CD4-positive, alpha-beta memory T cell (primary cell): ENCODE measurements around the gene IDH3B. TPM values are rescaled to one million over a fixed set of nuclear protein-coding genes. Genes with fewer than 3 reads are reported as not detected.
A peak's percentile ranks its signal among the peaks of the same experiment; 100 is the strongest.

Source experiments
- CTCF ChIA-PET: fragments of 350-600 bp; sonication (Branson Sonifier 250); formaldehyde crosslinking; loops from one replicate; lab custom pipeline; 2021; ENCODE audit warnings: inconsistent platforms; ENCODE audit not compliant: partially characterized antibody; lab: Charles Lee
- POLR2A ChIA-PET: fragments of 350-600 bp; sonication (Branson Sonifier 250); formaldehyde crosslinking; loops from one replicate; lab custom pipeline; 2021; ENCODE audit not compliant: partially characterized antibody; lab: Charles Lee
- DNase-seq, 5 donors: peaks; one replicate each; pipeline versions ENCODE4 v3.0.0 to v3.0.0-alpha.2; 2020 to 2022; ENCODE audit warnings: mixed read lengths in 1 of 5
- H3K27ac ChIP-seq: one replicate; pipeline ENCODE4 v1.7.0; 2013; ENCODE audit warnings: low read depth, low read length
- H3K27me3 ChIP-seq: 2 replicates; pipeline ENCODE4 v1.7.0; 2013; ENCODE audit warnings: mild to moderate bottlenecking, low read length, moderate library complexity; ENCODE audit not compliant: insufficient read depth
- H3K36me3 ChIP-seq: 2 replicates; pipeline ENCODE4 v1.7.0; 2013; ENCODE audit warnings: mild to moderate bottlenecking, low read length, moderate library complexity; ENCODE audit not compliant: insufficient read depth
- H3K4me1 ChIP-seq: 2 replicates; pipeline ENCODE4 v1.7.0; 2013; ENCODE audit warnings: mild to moderate bottlenecking, low read length, moderate library complexity; ENCODE audit not compliant: insufficient read depth
- H3K4me3 ChIP-seq, 2 donors: one replicate each; pipeline ENCODE4 v1.7.0; 2013; ENCODE audit warnings: low read length in 2 of 2, mild to moderate bottlenecking in 1 of 2
- H3K9me3 ChIP-seq, 2 donors: one replicate each; pipeline ENCODE4 v1.7.0; 2013; ENCODE audit warnings: low read length in 2 of 2, control low read depth in 1 of 2; ENCODE audit not compliant: control insufficient read depth in 1 of 2
- H3K27ac Mint-ChIP-seq, 7 donors: one replicate each; pipeline ENCODE4 v1.8.0; 2020 to 2021; ENCODE audit warnings: mixed read lengths in 7 of 7, mild to moderate bottlenecking in 6 of 7, inconsistent platforms in 3 of 7, moderate library complexity in 3 of 7
- H3K27me3 Mint-ChIP-seq, 2 donors: one replicate each; pipeline ENCODE4 v1.8.0; 2020 to 2021; ENCODE audit warnings: mixed read lengths in 2 of 2
- H3K36me3 Mint-ChIP-seq, 2 donors: one replicate each; pipeline ENCODE4 v1.8.0; 2020 to 2021; ENCODE audit warnings: mixed read lengths in 2 of 2, inconsistent platforms in 1 of 2, mild to moderate bottlenecking in 1 of 2
- H3K4me1 Mint-ChIP-seq, 4 donors: one replicate each; pipeline ENCODE4 v1.8.0; 2020 to 2021; ENCODE audit warnings: mixed read lengths in 4 of 4, mild to moderate bottlenecking in 1 of 4
- H3K4me3 Mint-ChIP-seq, 8 donors: one replicate each; pipeline ENCODE4 v1.8.0; 2020 to 2021; ENCODE audit warnings: mixed read lengths in 8 of 8, mild to moderate bottlenecking in 7 of 8, moderate library complexity in 6 of 8, inconsistent platforms in 3 of 8
- H3K9me3 Mint-ChIP-seq, 8 donors: one replicate each; pipeline ENCODE4 v1.8.0; 2020 to 2021; ENCODE audit warnings: mixed read lengths in 8 of 8, mild to moderate bottlenecking in 5 of 8, inconsistent platforms in 3 of 8, moderate library complexity in 1 of 8
- intact Hi-C: fragments of 100-400 bp; cut with micrococcal nuclease; formaldehyde crosslinking; loops from one replicate; pipeline ENCODE4 v1.15.1; 2023
- polyA plus RNA-seq, 2 donors: library from polyadenylated mRNA; unstranded; fragments of 300-500 nt; fragmentation: Illumina TruSeq; gene quantifications; one replicate each; pipeline ENCODE4 v1.2.3, GENCODE V29; 2021
- total RNA-seq, 2 experiments: library from RNA; stranded (reverse); gene quantifications; one replicate each; pipeline ENCODE4 v1.2.3, GENCODE V29; 2021

Gene IDH3B
- total and polyA plus RNA-seq, 4 experiments from 2014 or later: 88.1 to 132 (median 94.9) TPM

- Mint-ChIP-seq H3K27ac (peak overlapping the region in 1 of 7 donors; percentile 4), H3K4me1 (peaks cover 10 to 18% (median 16%) of the 10 kb centered on the region in 4 donors), H3K27me3 (peaks cover 25 to 40% of the 10 kb centered on the region in 2 donors), H3K4me3 (peak overlapping the region in 5 of 8 donors; percentile 25 to 64 (median 56)), H3K9me3 (peaks cover 0 to 2% (median 0%) of the 10 kb centered on the region in 8 donors), H3K36me3 (peaks cover 0 to 3% of the 10 kb centered on the region in 2 donors)
- POLR2A ChIA-PET: interaction anchor here (1.5 to 1.8 kb wide), 3 partner anchors 24 to 58 kb away, joined by 4 to 10 read pairs (median 5); no protein-coding TSS in a partner anchor
- H3K27me3 ChIP-seq: peaks cover 19% of the 10 kb centered on the region
- CTCF ChIA-PET: interaction anchor here (1.1 to 3.0 kb wide), 3 partner anchors 35 to 58 kb away, joined by 3 to 9 read pairs (median 8); no protein-coding TSS in a partner anchor
- no peak overlapping the region for H3K4me3 ChIP-seq
- H3K36me3 ChIP-seq: no peaks in the 10 kb centered on the region
- DNase-seq: no peak
- no peak overlapping the region for H3K27ac ChIP-seq
- intact Hi-C loops: loop anchor here (10.0 kb wide), 1 partner anchor 420 kb away; no protein-coding TSS in a partner anchor
- no peaks in the 10 kb centered on the region for H3K9me3 ChIP-seq
- peaks cover 4% of the 10 kb centered on the region for H3K4me1 ChIP-seq
These were observed 30.5 kb upstream of the IDH3B start for GRCh38 chr20:2694519-2694918.

GRCh38 chr20:2694008-2694471 lies 30.0 kb upstream of the IDH3B start:
- no peaks in the 10 kb centered on the region for H3K9me3 ChIP-seq
- intact Hi-C loops: loop anchor here (10.0 kb wide), 1 partner anchor 421 kb away; no protein-coding TSS in a partner anchor
- H3K4me3 ChIP-seq: no peak overlapping the region
- Mint-ChIP-seq H3K4me3 (peak overlapping the region in 4 of 8 donors; percentile 25 to 39 (median 30)), H3K27me3 (peaks cover 25 to 40% of the 10 kb centered on the region in 2 donors), H3K9me3 (peaks cover 0 to 2% (median 0%) of the 10 kb centered on the region in 8 donors), H3K27ac (no peak overlapping the region), H3K4me1 (peaks cover 10 to 18% (median 16%) of the 10 kb centered on the region in 4 donors), H3K36me3 (peaks cover 0 to 3% of the 10 kb centered on the region in 2 donors)
- no peak overlapping the region for H3K27ac ChIP-seq
- ChIA-PET CTCF (interaction anchor here (1.1 to 3.0 kb wide), 3 partner anchors 35 to 59 kb away, joined by 3 to 9 read pairs (median 8); no protein-coding TSS in a partner anchor), POLR2A (interaction anchor here (1.0 to 1.8 kb wide), 6 partner anchors 24 to 58 kb away, joined by 3 to 10 read pairs (median 5); partner anchors contain the start of gene IDH3B)
- H3K4me1 ChIP-seq: peaks cover 4% of the 10 kb centered on the region
- DNase-seq: no peak
- no peaks in the 10 kb centered on the region for H3K36me3 ChIP-seq
- peaks cover 19% of the 10 kb centered on the region for H3K27me3 ChIP-seq

GRCh38 chr20:2693286-2694007 lies 29.4 kb upstream of the IDH3B start:
- CTCF ChIA-PET: interaction anchor here (1.1 to 3.0 kb wide), 3 partner anchors 36 to 59 kb away, joined by 3 to 9 read pairs (median 8); no protein-coding TSS in a partner anchor

GRCh38 chr20:2692886-2693285 lies 28.9 kb upstream of the IDH3B start:
- H3K4me3 Mint-ChIP-seq: no peak overlapping the region
- CTCF ChIA-PET: interaction anchor here (2.0 to 3.0 kb wide), 2 partner anchors 36 to 51 kb away, joined by 8 to 9 read pairs; no protein-coding TSS in a partner anchor

More at GRCh38 chr20:2693286-2694007, 29.4 kb upstream of the IDH3B start:
- intact Hi-C loops: loop anchor here (1.0 to 10.0 kb wide), 2 partner anchors 48 to 421 kb away; no protein-coding TSS in a partner anchor
- peaks cover 6% of the 10 kb centered on the region for H3K4me1 ChIP-seq
- no peak overlapping the region for H3K27ac ChIP-seq
- H3K4me1 Mint-ChIP-seq: peaks cover 10 to 20% (median 17%) of the 10 kb centered on the region in 4 donors
- peak overlapping the region in 2 of 8 donors; percentile 25 to 32 for H3K4me3 Mint-ChIP-seq
- H3K36me3 Mint-ChIP-seq: peaks cover 0 to 3% of the 10 kb centered on the region in 2 donors
- peaks cover 25 to 40% of the 10 kb centered on the region in 2 donors for H3K27me3 Mint-ChIP-seq
- H3K9me3 ChIP-seq: no peaks in the 10 kb centered on the region
- peaks cover 0 to 2% (median 0%) of the 10 kb centered on the region in 8 donors for H3K9me3 Mint-ChIP-seq
- POLR2A ChIA-PET: interaction anchor here (1.0 to 1.8 kb wide), 7 partner anchors 25 to 59 kb away, joined by 3 to 10 read pairs (median 5); partner anchors contain the start of genes IDH3B and NOP56
- H3K36me3 ChIP-seq: no peaks in the 10 kb centered on the region
- H3K27ac Mint-ChIP-seq: no peak overlapping the region
- no peak overlapping the region for H3K4me3 ChIP-seq
- peak; percentile 39 to 63 (median 41) for DNase-seq
- peaks cover 19% of the 10 kb centered on the region for H3K27me3 ChIP-seq

GRCh38 chr20:2692036-2692885 lies 28.2 kb upstream of the IDH3B start, which contains the start of gene EBF4:
Gene EBF4 (plus strand): TSS chr20:2692780. CDS start chr20:2693646, 866 bp downstream.
- no peak within 1 kb of the TSS for H3K27ac ChIP-seq
- H3K9me3 ChIP-seq: no peaks in the 10 kb centered on the region
- Mint-ChIP-seq H3K4me3 (peak within 1 kb of the TSS; percentile 88 to 96 (median 91)), H3K27me3 (peaks cover 23 to 46% of the 10 kb centered on the region in 2 donors), H3K27ac (peak within 1 kb of the TSS; percentile 70 to 93 (median 89)), H3K4me1 (peaks cover 13 to 30% (median 27%) of the 10 kb centered on the region in 4 donors), H3K36me3 (peaks cover 0 to 3% of the 10 kb centered on the region in 2 donors), H3K9me3 (peaks cover 0 to 2% (median 0%) of the 10 kb centered on the region in 8 donors)
- H3K36me3 ChIP-seq: no peaks in the 10 kb centered on the region
- peaks cover 16% of the 10 kb centered on the region for H3K4me1 ChIP-seq
- CTCF ChIA-PET: interaction anchor here (3.0 to 7.8 kb wide), 2 partner anchors 50 to 51 kb away, joined by 9 to 99 read pairs; no protein-coding TSS in a partner anchor
- DNase-seq: peak in 4 of 5 donors; percentile 14 to 38 (median 26)
- no peak within 1 kb of the TSS for H3K4me3 ChIP-seq
- peaks cover 19% of the 10 kb centered on the region for H3K27me3 ChIP-seq
- POLR2A ChIA-PET: interaction anchor here (0.8 to 1.8 kb wide), 6 partner anchors 27 to 57 kb away, joined by 3 to 10 read pairs (median 4); partner anchors contain the start of genes IDH3B and NOP56
- intact Hi-C loops: loop anchor here (10.0 kb wide), 1 partner anchor 423 kb away; no protein-coding TSS in a partner anchor

More at GRCh38 chr20:2692886-2693285, 28.9 kb upstream of the IDH3B start:
- Mint-ChIP-seq H3K9me3 (peaks cover 0 to 2% (median 0%) of the 10 kb centered on the region in 8 donors), H3K27ac (no peak overlapping the region), H3K4me1 (peaks cover 11 to 26% (median 23%) of the 10 kb centered on the region in 4 donors), H3K36me3 (peaks cover 0 to 3% of the 10 kb centered on the region in 2 donors), H3K27me3 (peaks cover 23 to 44% of the 10 kb centered on the region in 2 donors)
- Histone ChIP-seq H3K4me3 (no peak overlapping the region), H3K4me1 (peaks cover 11% of the 10 kb centered on the region), H3K27ac (no peak overlapping the region), H3K9me3 (no peaks in the 10 kb centered on the region), H3K36me3 (no peaks in the 10 kb centered on the region), H3K27me3 (peaks cover 19% of the 10 kb centered on the region)
- peak in 3 of 5 donors; percentile 24 to 37 (median 34) for DNase-seq
- POLR2A ChIA-PET: interaction anchor here (1.1 to 1.8 kb wide), 5 partner anchors 29 to 59 kb away, joined by 3 to 10 read pairs (median 5); partner anchors contain the start of genes IDH3B and NOP56
- intact Hi-C loops: loop anchor here (1.0 to 10.0 kb wide), 2 partner anchors 48 to 422 kb away; no protein-coding TSS in a partner anchor
